HepG2 (cell line): ENCODE data around the gene MYH15. TPM values are rescaled to one million over a fixed set of nuclear protein-coding genes. Genes with fewer than 3 reads are reported as not detected.

ENCODE experiments used
- ATAC-seq: fragments of 200-7000 bp; cut with Tn5 transposase; 3 replicates; pipeline ENCODE4 v1.9.1; 2020; ENCODE audit warnings: mild to moderate bottlenecking, moderate library complexity
- BruUV-seq: library from RNA; stranded (reverse); fragments of 400-500 nt; replicated peaks from 2 replicates; lab custom pipeline; 2021; lab: Mats Ljungman, UMichigan
- CTCF ChIA-PET: fragments of 300-600 bp; formaldehyde crosslinking; extraction: SDS; loops from one replicate; lab custom pipeline; 2021; ENCODE audit warnings: low total read pairs, inconsistent platforms, low intra/inter-chr PET ratio; lab: Yijun Ruan, JAX
- POLR2A ChIA-PET: fragments of 350-600 bp; sonication (Branson Sonifier 250); formaldehyde crosslinking; loops from one replicate; lab custom pipeline; 2020; ENCODE audit warnings: antibody characterized with exemption, inconsistent platforms; lab: Yijun Ruan, JAX
- DNase-seq: peaks from one replicate; pipeline ENCODE4 v3.0.0-alpha.2; 2015; ENCODE audit warnings: low spot score
- FAIRE-seq: peaks from 3 replicates; lab custom pipeline; 2011; peaks lifted over from hg19 to GRCh38; lab: Jason Lieb, UNC
- H2AFZ ChIP-seq: one replicate; pipeline ENCODE4 v1.6.1; 2011; ENCODE audit warnings: low read length, inconsistent platforms
- H3K27ac ChIP-seq: fragments of 300-600 bp; 3 replicates; pipeline ENCODE4 v1.8.0; 2011; ENCODE audit warnings: mixed run types, mild to moderate bottlenecking, mixed read lengths, low read length, inconsistent platforms; ENCODE audit not compliant: insufficient read depth; ENCODE audit errors: extremely low read length
- H3K27me3 ChIP-seq, 2 experiments: fragments of 200-600 bp in 1 of 2; 2 replicates in 1 of 2; 3 replicates in 1 of 2; pipeline versions ENCODE4 v1.6.0 to v1.8.0; 2011; ENCODE audit warnings: low read length in 2 of 2, mild to moderate bottlenecking in 2 of 2, moderate library complexity in 2 of 2, inconsistent platforms in 1 of 2; ENCODE audit not compliant: insufficient read depth in 2 of 2, control insufficient read depth in 1 of 2
- H3K36me3 ChIP-seq, 2 experiments: fragments of 200-600 bp in 1 of 2; replicated peaks in 1 of 2; 2 replicates in 1 of 2; 3 replicates in 1 of 2; pipeline versions ENCODE4 v1.5.1 to v1.8.0; 2011; ENCODE audit warnings: low read length in 2 of 2, inconsistent platforms in 1 of 2; ENCODE audit not compliant: insufficient read depth in 2 of 2, control insufficient read depth in 1 of 2
- H3K4me1 ChIP-seq: 2 replicates; pipeline ENCODE4 v1.5.1; 2012; ENCODE audit warnings: low read length, inconsistent platforms; ENCODE audit not compliant: insufficient read depth
- H3K4me2 ChIP-seq: 2 replicates; pipeline ENCODE4 v1.6.0; 2011; ENCODE audit warnings: low read depth, low read length, inconsistent platforms
- H3K4me3 ChIP-seq, 3 experiments: fragments of 200-600 bp in 1 of 3; sonication (generic), shearing (Covaris generic) in 1 of 3; replicated peaks in 1 of 3; 2 replicates each; pipeline ENCODE4 v1.5.1; 2011 to 2016; ENCODE audit warnings: low read length in 3 of 3, inconsistent platforms in 2 of 3, low read depth in 2 of 3, mild to moderate bottlenecking in 2 of 3, control low read depth in 1 of 3, mixed read lengths in 1 of 3; ENCODE audit not compliant: insufficient read depth in 1 of 3
- H3K79me2 ChIP-seq: one replicate; pipeline ENCODE4 v1.6.1; 2011; ENCODE audit warnings: low read length, inconsistent platforms; ENCODE audit not compliant: insufficient read depth
- H3K9ac ChIP-seq: 2 replicates; pipeline ENCODE4 v1.6.0; 2011; ENCODE audit warnings: mild to moderate bottlenecking, low read depth, low read length, inconsistent platforms; ENCODE audit not compliant: insufficient read depth
- H3K9me3 ChIP-seq: 2 replicates; pipeline ENCODE4 v1.5.1; 2012; ENCODE audit warnings: mild to moderate bottlenecking, low read length
- H4K20me1 ChIP-seq: 2 replicates; pipeline ENCODE4 v1.6.0; 2011; ENCODE audit warnings: inconsistent platforms, mild to moderate bottlenecking, low read length, moderate library complexity; ENCODE audit not compliant: insufficient read depth
- ATF4 ChIP-seq, 2 experiments: fragments of 450-650 bp in 1 of 2; sonication (generic) in 1 of 2; formaldehyde crosslinking; IDR thresholded peaks; 2 replicates each; pipeline versions ENCODE4 v1.5.0 to v1.8.0; 2020 to 2022; ENCODE audit warnings: mild to moderate bottlenecking in 1 of 2, missing genetic modification reagents in 1 of 2
- HDAC2 ChIP-seq: sonication (generic); formaldehyde crosslinking; IDR thresholded peaks from 2 replicates; pipeline ENCODE4 v1.4.0; 2020; ENCODE audit warnings: missing genetic modification reagents
- IKZF1 ChIP-seq: fragments of 450-650 bp; IDR thresholded peaks from 2 replicates; pipeline ENCODE4 v1.7.1; 2016
- PCBP1 ChIP-seq: fragments of 200-400 bp; formaldehyde crosslinking; IDR thresholded peaks from 2 replicates; pipeline ENCODE4 v1.6.1; 2017; ENCODE audit warnings: mild to moderate bottlenecking, low read depth, low read length, borderline replicate concordance
- POLR2AphosphoS2 ChIP-seq: IDR thresholded peaks from 2 replicates; pipeline ENCODE4 v1.6.1; 2011; ENCODE audit warnings: low read depth, low read length, improper control_type of control experiment
- THAP9 ChIP-seq: sonication (generic); formaldehyde crosslinking; IDR thresholded peaks from 2 replicates; pipeline ENCODE4; 2020; ENCODE audit warnings: missing genetic modification reagents, mild to moderate bottlenecking, borderline replicate concordance
- UBTF ChIP-seq: sonication (generic); formaldehyde crosslinking; IDR thresholded peaks from 2 replicates; pipeline ENCODE4 v1.4.0; 2020; ENCODE audit warnings: mild to moderate bottlenecking, missing genetic modification reagents
- ZBTB37 ChIP-seq: sonication (generic); formaldehyde crosslinking; IDR thresholded peaks from 2 replicates; pipeline ENCODE4 v1.4.0; 2020; ENCODE audit warnings: mild to moderate bottlenecking, missing genetic modification reagents
- ZMAT3 ChIP-seq: sonication (generic); formaldehyde crosslinking; conservative IDR thresholded peaks from 2 replicates; pipeline ENCODE4 v1.7.0; 2021; ENCODE audit warnings: missing genetic modification reagents
- ZNF362 ChIP-seq: sonication (generic); formaldehyde crosslinking; IDR thresholded peaks from 2 replicates; pipeline ENCODE4 v1.4.0; 2020; ENCODE audit warnings: missing genetic modification reagents, mild to moderate bottlenecking, borderline replicate concordance
- ZNF672 ChIP-seq: sonication (generic); formaldehyde crosslinking; IDR thresholded peaks from 2 replicates; pipeline ENCODE4 v1.8.1; 2022; ENCODE audit warnings: missing genetic modification reagents
- WGBS: methylation state at CpG from one replicate; pipeline ENCODE4 v1.1.6; 2017; ENCODE audit warnings: low lambda C conversion rate; 5-methylcytosine and 5-hydroxymethylcytosine counted together
- in situ Hi-C: cut with HindIII; loops from 2 replicates; pipeline ENCODE4 v1.10.0; 2017; ENCODE audit warnings: low pct_unique_long_range_greater_than_20kb; ENCODE audit not compliant: extremely low pct_ligation_motif_present
- intact Hi-C: fragments of 100-400 bp; cut with micrococcal nuclease; formaldehyde crosslinking; loops from one replicate; pipeline ENCODE4 v1.10.0; 2022; ENCODE audit not compliant: unreplicated experiment
- polyA plus RNA-seq, 8 experiments: library from polyadenylated mRNA; depleted of rRNA in 3 of 8; stranded (reverse) in 7 of 8; unstranded in 1 of 8; fragments of >200 nt; fragmentation: Illumina TruSeq in 4 of 8; extraction: Trizol in 4 of 8; gene quantifications; 2 replicates each; pipeline versions ENCODE4 v1.2.1 to v1.2.3, GENCODE V29; 2011 to 2016; ENCODE audit warnings: low read depth in 4 of 8, missing spikeins in 1 of 8, mixed read lengths in 1 of 8; ENCODE audit not compliant: insufficient read depth in 1 of 8
- total RNA-seq, 5 experiments: library from RNA; depleted of rRNA; stranded (reverse); fragments of >200 nt; fragmentation: Illumina TruSeq; extraction: Trizol; gene quantifications; 2 replicates each; pipeline ENCODE4 v1.2.3, GENCODE V29; 2016; ENCODE audit warnings: low read depth in 1 of 5

Gene MYH15
- total and polyA plus RNA-seq, 2 of the 13 experiments (the other 11 are each of a cell fraction or from before 2014, with no cell fraction given), result 0.03 to 0.09 TPM

GRCh38 chr3:108501535-108501934, 8.9 kb downstream of the MYH15 start:
- intact Hi-C loops (no loop called here), in situ Hi-C loops (no loop called here)
- Histone ChIP-seq H3K79me2 (no peaks in the 10 kb centered on the region), H3K9ac (no peak overlapping the region), H3K4me3 (no peak overlapping the region), H3K9me3 (no peaks in the 10 kb centered on the region), H3K27me3 (no peaks in the 10 kb centered on the region; a peak in 2 of 5 replicates), H3K36me3 (no peaks in the 10 kb centered on the region), H2AFZ (no peak overlapping the region), H3K27ac (no peak overlapping the region), H4K20me1 (no peaks in the 10 kb centered on the region), H3K4me2 (no peak overlapping the region), H3K4me1 (no peaks in the 10 kb centered on the region)
- ChIA-PET POLR2A (no interaction called here), CTCF (no interaction called here)
- BruUV-seq, result no TSS peak
- 56% methylated on average over 5 of the region's 5 CpGs for WGBS
- DNase-seq, result no peak
- FAIRE-seq, result no peak
- ATAC-seq, result no peak
- no peak for TF ChIP-seq ZMAT3 (CRISPR knock-in tag)
- no peak for TF ChIP-seq ZNF362 (CRISPR knock-in tag)
- TF ChIP-seq POLR2AphosphoS2, result no peak
- TF ChIP-seq ZNF672 (CRISPR knock-in tag), result no peak
- TF ChIP-seq HDAC2 (CRISPR knock-in tag), result no peak
- TF ChIP-seq THAP9 (CRISPR knock-in tag), result no peak
- TF ChIP-seq ATF4 (CRISPR knock-in tag; IDR thresholded peaks at IDR 0.05), result no peak
- no peak for TF ChIP-seq UBTF (CRISPR knock-in tag)
- TF ChIP-seq IKZF1, result no peak
- TF ChIP-seq ZBTB37, result no peak
- TF ChIP-seq PCBP1, result no peak
